HG03521 (cell line): ENCODE measurements around the gene F3.
"Not testable (repeated sequence)": the region's sequence is repeated elsewhere in the genome, so short reads cannot be mapped to it uniquely, and the experiment has no call there.

Experiments used
- ATAC-seq: cut with Tn5 transposase; IDR thresholded peaks from one replicate; pipeline ENCODE4 v1.9.1; 2021; ENCODE audit warnings: mild to moderate bottlenecking, moderate library complexity; ENCODE audit not compliant: unreplicated experiment

The F3 gene

GRCh38 chr1:94541246-94542087 is at the start of gene F3:
F3 (minus strand) TSS chr1:94541759; CDS start chr1:94541636, 123 bp downstream.
- peak; percentile 50 for ATAC-seq

GRCh38 chr1:94590203-94591137 is 48.9 kb upstream of the F3 start:
- no peak for ATAC-seq

GRCh38 chr1:94589728-94590127 is 48.2 kb upstream of the F3 start:
- no peak for ATAC-seq

- no peak for ATAC-seq
These were observed 41.0 kb upstream of the F3 start for GRCh38 chr1:94582565-94582964.

- ATAC-seq = no peak
These were observed 39.0 kb upstream of the F3 start for GRCh38 chr1:94580367-94581115.

GRCh38 chr1:94579876-94580294 is 38.3 kb upstream of the F3 start:
- no peak for ATAC-seq

GRCh38 chr1:94578856-94579255 is 37.3 kb upstream of the F3 start:
- no peak for ATAC-seq

GRCh38 chr1:94573917-94574316 is 32.4 kb upstream of the F3 start:
- ATAC-seq = not testable (repeated sequence)

GRCh38 chr1:94572780-94573179 is 31.2 kb upstream of the F3 start:
- no peak for ATAC-seq

- not testable (repeated sequence) for ATAC-seq
These were observed 29.4 kb upstream of the F3 start for GRCh38 chr1:94570965-94571364.

- ATAC-seq = not testable (repeated sequence)
These were observed 27.2 kb upstream of the F3 start for GRCh38 chr1:94568806-94569205.

- not testable (repeated sequence) for ATAC-seq
These were observed 26.5 kb upstream of the F3 start for GRCh38 chr1:94567975-94568607.

GRCh38 chr1:94566436-94566835 is 24.9 kb upstream of the F3 start:
- not testable (repeated sequence) for ATAC-seq

- no peak for ATAC-seq
These were observed 24.3 kb upstream of the F3 start for GRCh38 chr1:94565901-94566300.

- ATAC-seq = no peak
These were observed 21.1 kb upstream of the F3 start for GRCh38 chr1:94562519-94563260.

GRCh38 chr1:94560333-94560732 is 18.8 kb upstream of the F3 start:
- ATAC-seq = no peak

GRCh38 chr1:94559921-94560320 is 18.4 kb upstream of the F3 start:
- no peak for ATAC-seq

- no peak for ATAC-seq
These were observed 13.5 kb upstream of the F3 start for GRCh38 chr1:94555091-94555490.

- no peak for ATAC-seq
These were observed 13.0 kb upstream of the F3 start for GRCh38 chr1:94554580-94554979.

GRCh38 chr1:94553931-94554330 is 12.4 kb upstream of the F3 start:
- ATAC-seq = no peak
